ENCODE measurements around the gene ZNF343. TPM values are rescaled to one million over a fixed set of nuclear protein-coding genes. Genes with fewer than 3 reads are reported as not detected.

Gene ZNF343
- total RNA-seq, 1 experiment from 2014 or later, result 12.0 TPM

DNA sequence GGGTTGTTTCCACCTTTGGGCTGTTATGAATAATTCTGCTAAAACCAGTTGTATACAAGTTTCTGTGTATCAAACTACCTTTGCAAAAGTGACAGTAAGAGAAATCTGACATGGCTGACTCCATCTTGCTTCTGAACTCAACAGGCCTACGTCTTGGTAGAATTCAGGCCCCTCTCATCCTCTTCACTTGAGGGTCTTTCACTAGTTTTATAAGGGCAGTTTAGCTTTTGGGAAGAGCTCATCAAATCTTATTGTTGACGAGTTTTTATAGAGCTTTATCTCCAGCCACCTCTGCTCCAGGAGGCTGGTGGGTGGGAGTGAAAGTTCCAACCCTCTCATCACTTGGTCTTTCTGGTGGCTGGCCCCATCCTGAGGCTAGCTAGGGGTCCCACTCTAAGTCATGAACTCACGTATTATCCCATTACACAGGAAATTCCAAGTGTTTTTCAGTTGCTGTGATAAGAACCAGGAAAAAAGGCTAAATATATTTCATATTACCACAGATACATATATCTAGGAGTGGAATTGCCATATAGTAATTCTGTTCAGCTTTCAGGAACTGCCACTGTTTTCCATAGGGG, 49.7 kb downstream of the ZNF343 start:
- POLR2A ChIA-PET, result interaction anchor here (0.8 kb wide), 1 partner anchor 11 kb away, joined by 3 read pairs; the partner anchor contains the start of gene SNRPB
- Histone ChIP-seq H3K4me1 (ENCODE audit: control insufficient read depth in 1 of 2, insufficient read depth in 2 of 2, low read length in 2 of 2) (no peaks in the 10 kb centered on the region), H3K9me2 (ENCODE audit: insufficient read depth) (no peaks in the 10 kb centered on the region), H3K36me3 (ENCODE audit: control insufficient read depth in 1 of 2, insufficient read depth in 2 of 2, low read length in 2 of 2) (peaks cover 43 to 47% of the 10 kb centered on the region in 2 experiments), H3K4me3 (replicated peaks in 1 of 2; ENCODE audit: low read depth in 1 of 2, low read length in 2 of 2) (no peak overlapping the region), H4K20me1 (ENCODE audit: insufficient read depth) (peaks cover 8% of the 10 kb centered on the region; the same call in 1 of the 2 replicates), H3K79me2 (ENCODE audit: insufficient read depth, low read length) (peaks cover 14% of the 10 kb centered on the region), H3K27me3 (ENCODE audit: insufficient read depth, low read length) (no peaks in the 10 kb centered on the region), H2AFZ (ENCODE audit: low read depth, low read length, poor library complexity, severe bottlenecking) (no peak overlapping the region), H3K9me3 (ENCODE audit: control insufficient read depth in 1 of 2, insufficient read depth in 1 of 2, low read depth in 1 of 2, low read length in 2 of 2) (no peaks in the 10 kb centered on the region), H3K9ac (ENCODE audit: low read length) (no peak overlapping the region), H3K4me2 (ENCODE audit: low read length) (no peak overlapping the region), H3K27ac (ENCODE audit: low read depth, low read length) (no peak overlapping the region)
- ATAC-seq, result no peak
- no TSS peak for BruUV-seq (replicated peaks)
- RAD21 ChIA-PET (ENCODE audit: low non-redundant PET in 1 of 2, low total read pairs in 2 of 2, uncharacterized antibody in 2 of 2, unreplicated experiment in 2 of 2), result no interaction called here
- CTCF ChIA-PET, result no interaction called here
- DNase-seq (ENCODE audit: low read depth, low spot score), result no peak
- intact Hi-C loops (cut with micrococcal nuclease), result no loop called here
- TF ChIP-seq POLR2AphosphoS5 (IDR thresholded peaks at IDR 0.05; ENCODE audit: low read depth, low read length), result no peak
- no peak for TF ChIP-seq SIN3A (IDR thresholded peaks at IDR 0.05; ENCODE audit: low read depth)
- TF ChIP-seq EGR1 (IDR thresholded peaks at IDR 0.05; ENCODE audit: low read depth), result no peak
- no peak for TF ChIP-seq FOSL1 (IDR thresholded peaks at IDR 0.05; ENCODE audit: low read depth)
- TF ChIP-seq, protein P1, sequence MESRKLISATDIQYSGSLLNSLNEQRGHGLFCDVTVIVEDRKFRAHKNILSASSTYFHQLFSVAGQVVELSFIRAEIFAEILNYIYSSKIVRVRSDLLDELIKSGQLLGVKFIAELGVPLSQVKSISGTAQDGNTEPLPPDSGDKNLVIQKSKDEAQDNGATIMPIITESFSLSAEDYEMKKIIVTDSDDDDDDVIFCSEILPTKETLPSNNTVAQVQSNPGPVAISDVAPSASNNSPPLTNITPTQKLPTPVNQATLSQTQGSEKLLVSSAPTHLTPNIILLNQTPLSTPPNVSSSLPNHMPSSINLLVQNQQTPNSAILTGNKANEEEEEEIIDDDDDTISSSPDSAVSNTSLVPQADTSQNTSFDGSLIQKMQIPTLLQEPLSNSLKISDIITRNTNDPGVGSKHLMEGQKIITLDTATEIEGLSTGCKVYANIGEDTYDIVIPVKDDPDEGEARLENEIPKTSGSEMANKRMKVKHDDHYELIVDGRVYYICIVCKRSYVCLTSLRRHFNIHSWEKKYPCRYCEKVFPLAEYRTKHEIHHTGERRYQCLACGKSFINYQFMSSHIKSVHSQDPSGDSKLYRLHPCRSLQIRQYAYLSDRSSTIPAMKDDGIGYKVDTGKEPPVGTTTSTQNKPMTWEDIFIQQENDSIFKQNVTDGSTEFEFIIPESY (IDR thresholded peaks at IDR 0.05; ENCODE audit: extremely low read depth, insufficient replicate concordance, low read length), result no peak
- no peak for TF ChIP-seq SRF (IDR thresholded peaks at IDR 0.05; ENCODE audit: low read depth)
- no peak for TF ChIP-seq CEBPB (IDR thresholded peaks at IDR 0.05; ENCODE audit: low read depth)
- TF ChIP-seq TCF7L2 (IDR thresholded peaks at IDR 0.05; ENCODE audit: borderline replicate concordance, extremely low read depth, insufficient read depth, insufficient read length), result no peak
- no peak for TF ChIP-seq EZH2phosphoT487 (IDR thresholded peaks at IDR 0.05; ENCODE audit: borderline replicate concordance)
- no peak for TF ChIP-seq ZFX (IDR thresholded peaks at IDR 0.05)
- TF ChIP-seq MAX (IDR thresholded peaks at IDR 0.05), result no peak
